Fibroblast of skin of right quadriceps (primary cell): ENCODE data around the gene RAB34.
A peak's percentile ranks its signal among the peaks of the same experiment; 100 is the strongest.
"Not testable (repeated sequence)": the region's sequence is repeated elsewhere in the genome, so short reads cannot be mapped to it uniquely, and the experiment has no call there.

Source experiments
- DNase-seq: peaks from one replicate; pipeline ENCODE4 v3.0.0-alpha.2; 2013

RAB34 gene

DNA sequence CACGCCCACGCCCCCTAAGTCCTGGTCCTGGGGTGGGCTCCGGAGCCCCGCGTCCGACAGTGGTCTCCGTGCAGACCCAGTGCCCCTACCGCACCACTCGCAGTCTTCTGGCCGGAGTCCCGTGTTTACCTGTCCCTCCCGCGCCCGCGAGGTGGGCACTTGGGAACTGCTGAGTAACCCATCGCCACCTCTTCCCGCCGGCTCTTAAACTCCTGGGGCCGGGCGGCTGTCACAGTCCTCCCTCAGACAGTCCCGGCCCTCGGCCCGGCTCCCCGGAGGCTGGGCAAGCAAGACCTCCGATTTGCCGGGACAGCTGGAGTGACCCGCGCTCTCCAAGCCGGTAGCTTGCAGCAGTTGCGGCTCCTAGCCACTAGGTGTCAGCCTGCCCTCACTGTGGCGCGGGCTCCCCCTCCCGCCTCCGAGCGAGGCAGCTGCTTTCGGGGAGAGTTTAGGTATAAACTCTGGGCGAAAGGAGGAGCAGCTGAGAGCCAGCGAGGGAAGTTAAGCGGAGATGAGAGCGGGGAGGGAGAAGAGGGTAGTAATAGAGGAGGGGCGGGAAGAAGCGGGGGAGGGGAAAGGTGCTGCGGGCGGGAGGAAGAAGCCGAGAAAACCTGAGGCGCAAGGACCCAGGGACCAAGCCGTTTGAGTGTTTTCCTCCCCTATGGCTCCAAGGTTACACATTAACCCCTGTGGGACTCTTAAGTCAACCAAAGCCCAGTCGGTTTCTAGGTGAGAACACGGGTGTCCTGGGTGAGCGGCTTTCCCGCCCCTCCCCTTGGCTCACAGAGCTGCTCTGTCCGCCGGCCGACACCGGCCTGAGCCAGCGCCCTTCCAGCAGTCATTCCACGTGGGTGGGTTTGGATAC, 9.2 kb upstream of the RAB34 start:
- DNase-seq = peak; percentile 94

DNA sequence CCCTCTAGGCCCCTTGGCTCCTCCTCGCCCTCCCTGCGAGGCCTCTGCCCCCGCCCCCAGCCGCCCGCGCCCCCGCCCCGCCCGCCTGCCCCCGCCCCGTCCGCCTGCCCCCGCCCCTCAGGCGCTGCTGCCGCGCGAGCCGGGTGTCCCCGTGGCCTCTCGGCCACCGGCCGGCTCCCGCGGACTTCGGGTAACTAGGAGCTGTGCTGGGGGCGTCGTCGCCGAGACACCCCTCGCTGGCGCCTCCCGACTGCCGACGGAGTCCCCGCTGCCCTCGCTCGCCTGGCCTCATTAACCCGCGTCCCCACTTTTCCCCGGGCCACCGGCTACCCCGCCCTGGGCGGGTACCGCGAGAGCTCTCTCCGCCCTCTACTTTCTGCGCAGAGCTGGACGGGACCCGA, 8.6 kb upstream of the RAB34 start, which contains the start of gene TLCD1:
TSS of gene TLCD1 (minus strand) at position 8 of the 401 bp plus-strand sequence. CDS start 136 bp downstream, outside the sequence.
- DNase-seq = peak; percentile 62

DNA sequence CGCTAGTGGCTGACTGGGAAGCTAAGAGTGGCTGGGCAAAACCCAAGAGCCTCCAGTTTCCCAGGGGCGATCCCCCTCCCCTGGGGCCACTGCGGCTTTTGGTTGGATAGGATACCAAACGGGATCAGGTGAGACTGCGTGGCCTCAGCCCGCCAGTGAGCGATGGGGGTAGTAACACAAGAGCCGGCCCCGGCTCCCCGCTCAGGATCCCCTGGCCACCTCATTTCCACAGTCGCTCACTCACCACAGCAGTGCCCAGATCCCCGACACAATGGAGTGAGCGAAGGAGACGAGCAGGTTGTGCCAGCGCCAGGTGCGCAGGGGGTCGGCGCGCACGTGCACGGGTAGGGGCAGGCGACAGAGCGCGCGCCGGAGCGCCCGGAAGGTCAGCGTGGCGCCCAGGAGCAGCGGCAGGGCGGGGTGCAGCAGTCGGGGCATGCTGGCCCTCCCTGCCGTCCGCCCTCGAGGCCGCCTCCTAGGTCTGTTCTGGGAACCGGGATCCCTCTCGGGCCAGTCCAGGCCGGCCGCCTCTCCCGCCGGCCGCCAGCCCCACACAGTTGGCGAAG, 8.1 kb upstream of the RAB34 start:
- no peak for DNase-seq

DNA sequence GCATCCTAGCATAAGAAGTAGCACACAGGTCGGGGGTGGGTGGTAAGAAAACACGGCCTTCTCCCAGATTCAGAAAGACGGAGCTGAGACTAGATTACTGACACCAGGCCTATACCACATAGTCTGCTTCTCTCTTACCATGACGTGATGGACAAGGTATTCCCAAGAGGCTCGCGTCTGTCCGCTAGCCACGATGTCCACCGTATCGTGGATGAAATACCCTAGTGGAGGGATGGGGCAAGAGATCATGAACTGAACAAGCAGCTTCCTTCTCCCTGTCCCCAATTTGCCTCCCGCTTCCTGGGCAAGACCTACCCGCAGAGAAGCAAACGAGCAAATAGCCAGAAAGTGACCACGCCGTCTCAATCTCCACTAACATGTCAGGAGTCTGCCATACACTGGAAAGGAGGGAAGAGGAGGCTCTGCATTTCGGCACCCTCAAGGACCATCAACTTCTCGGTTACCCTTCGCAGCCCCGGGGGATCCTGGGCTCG, 7.5 kb upstream of the RAB34 start:
- DNase-seq = peak; percentile 50

DNA sequence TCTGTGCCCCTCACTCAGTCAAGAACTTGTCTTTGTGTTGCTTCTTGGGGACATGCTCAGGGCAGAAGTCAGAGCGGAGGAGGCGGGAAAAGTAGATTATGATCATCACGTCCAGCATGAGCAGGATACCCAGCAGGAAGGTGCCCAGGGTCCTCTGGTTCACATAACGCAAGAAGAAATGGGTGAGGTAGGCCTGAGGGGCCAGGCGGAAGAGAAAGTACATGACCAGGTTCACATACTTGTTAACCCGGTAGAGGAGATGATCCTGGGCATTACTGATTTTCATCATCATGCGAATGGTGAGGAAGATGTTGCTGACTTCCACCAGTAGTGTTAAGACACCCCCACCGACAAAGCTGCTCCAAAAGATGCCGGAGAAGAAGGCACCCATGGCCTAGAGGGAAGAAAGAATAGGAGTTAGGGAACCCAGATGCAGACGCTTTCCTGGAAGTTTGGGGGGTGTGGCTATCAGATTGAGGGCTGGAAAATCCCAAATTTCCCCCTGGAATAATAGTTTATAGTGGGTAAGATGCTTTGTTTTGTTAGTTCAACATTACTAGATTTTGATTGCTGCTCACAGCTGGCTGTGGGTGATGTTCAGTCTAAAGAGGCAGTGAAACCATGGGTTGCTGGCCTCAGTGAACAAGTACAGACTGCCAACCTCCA, 7.0 kb upstream of the RAB34 start:
- no peak for DNase-seq

DNA sequence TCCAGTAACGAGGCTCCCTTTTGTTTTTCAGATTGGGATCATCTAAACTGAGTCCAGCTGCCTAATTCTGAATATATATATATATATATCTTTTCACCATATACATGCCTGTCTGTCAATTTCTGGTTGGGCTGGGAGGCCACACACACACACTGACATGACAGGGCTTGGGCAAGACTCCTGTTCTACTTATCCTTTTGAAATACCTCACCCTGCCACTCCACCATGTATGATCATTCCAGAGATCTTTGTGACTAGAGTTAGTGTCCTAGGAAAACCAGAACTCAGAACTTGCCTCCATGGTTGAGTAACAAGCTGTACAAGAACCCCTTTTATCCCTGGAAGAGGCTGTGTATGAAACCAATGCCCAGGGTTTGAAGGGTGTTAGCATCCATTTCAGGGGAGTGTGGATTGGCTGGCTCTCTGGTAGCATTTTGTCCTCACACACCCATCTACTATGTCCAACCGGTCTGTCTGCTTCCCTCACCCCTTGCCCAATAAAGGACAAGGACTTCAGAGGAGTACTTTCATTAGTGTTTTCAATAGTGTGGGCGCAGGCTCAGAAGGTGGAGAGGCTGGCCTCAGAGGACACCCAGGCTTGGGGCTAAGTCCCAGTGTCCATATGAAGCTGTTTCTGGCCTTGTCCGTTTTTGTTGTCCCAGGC, 6.3 kb upstream of the RAB34 start:
- DNase-seq = not testable (repeated sequence)

DNA sequence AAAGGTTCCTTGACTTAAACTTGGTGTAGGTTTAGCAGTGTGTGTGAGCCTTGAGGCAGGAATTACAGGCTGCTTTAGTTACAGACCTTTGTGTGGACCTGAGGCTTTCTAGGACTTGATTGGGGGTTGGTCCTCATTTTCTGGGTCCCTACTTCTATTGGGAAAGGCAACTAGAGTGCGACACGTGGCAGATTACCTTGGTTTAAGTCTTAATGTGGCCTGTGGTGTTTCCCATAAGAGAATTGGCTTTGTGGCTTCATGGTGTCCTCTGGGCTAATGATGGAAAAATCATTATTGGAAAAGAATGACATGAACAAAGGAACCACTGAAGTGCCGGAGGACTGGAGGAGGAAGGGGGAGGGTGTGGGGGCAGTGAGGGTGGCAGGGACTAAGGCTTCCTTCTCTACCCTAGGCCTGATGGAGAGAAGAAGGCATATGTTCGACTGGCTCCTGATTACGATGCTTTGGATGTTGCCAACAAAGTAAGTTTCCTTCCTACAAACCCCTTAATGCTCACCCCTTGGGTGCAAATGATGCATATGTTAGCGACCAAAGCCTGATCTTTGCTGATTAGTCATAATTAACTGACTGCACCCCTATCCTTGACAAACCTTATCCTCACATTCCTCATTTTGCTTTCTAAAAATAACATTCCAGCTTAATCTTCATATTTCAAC, 5.6 kb upstream of the RAB34 start:
- no peak for DNase-seq

DNA sequence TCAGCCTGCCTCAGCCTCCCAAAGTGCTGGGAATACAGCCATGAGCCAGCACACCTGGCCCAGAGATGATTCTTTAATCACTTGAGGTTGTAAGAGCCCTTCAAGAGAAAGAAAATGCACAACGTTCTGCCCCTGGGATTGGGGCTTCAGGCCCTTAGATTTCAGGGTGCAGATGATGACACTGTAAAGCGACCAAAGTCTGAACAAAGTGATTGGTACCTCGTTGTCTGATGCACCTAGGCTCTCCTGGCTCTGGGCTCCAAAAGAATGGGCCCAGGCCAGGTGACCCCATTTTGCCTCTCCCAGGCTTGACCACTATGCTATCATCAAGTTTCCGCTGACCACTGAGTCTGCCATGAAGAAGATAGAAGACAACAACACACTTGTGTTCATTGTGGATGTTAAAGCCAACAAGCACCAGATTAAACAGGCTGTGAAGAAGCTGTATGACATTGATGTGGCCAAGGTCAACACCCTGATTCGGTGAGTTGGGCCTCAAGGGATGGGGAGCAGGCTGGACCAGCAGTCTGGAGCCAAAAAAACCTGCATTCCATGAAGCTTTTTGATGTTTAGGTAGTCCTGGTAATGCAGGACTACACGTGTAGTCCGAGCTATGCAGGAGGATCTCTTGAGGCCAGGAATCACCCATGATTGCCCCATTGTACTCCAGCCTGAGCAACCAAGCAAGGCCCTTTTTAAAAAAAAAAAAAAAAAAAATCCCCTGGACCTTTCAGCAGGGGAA, 4.9 kb upstream of the RAB34 start:
- DNase-seq = no peak

DNA sequence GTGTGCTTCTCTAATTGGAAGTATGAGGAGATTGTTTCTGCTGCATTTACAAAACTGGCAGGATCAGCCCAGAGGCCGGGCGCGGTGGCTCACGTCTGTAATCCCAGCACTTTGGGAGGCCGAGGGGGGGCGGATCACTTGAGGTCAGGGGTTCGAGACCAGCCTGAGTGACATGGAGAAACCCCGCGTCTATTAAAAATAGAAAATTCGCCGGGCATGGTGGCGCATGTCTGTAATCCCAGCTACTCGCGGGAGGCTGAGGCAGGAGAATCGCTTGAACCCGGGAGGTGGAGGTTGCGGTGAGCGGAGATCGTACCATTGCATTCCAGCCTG, 3.3 kb upstream of the RAB34 start:
- DNase-seq = not testable (repeated sequence)

DNA sequence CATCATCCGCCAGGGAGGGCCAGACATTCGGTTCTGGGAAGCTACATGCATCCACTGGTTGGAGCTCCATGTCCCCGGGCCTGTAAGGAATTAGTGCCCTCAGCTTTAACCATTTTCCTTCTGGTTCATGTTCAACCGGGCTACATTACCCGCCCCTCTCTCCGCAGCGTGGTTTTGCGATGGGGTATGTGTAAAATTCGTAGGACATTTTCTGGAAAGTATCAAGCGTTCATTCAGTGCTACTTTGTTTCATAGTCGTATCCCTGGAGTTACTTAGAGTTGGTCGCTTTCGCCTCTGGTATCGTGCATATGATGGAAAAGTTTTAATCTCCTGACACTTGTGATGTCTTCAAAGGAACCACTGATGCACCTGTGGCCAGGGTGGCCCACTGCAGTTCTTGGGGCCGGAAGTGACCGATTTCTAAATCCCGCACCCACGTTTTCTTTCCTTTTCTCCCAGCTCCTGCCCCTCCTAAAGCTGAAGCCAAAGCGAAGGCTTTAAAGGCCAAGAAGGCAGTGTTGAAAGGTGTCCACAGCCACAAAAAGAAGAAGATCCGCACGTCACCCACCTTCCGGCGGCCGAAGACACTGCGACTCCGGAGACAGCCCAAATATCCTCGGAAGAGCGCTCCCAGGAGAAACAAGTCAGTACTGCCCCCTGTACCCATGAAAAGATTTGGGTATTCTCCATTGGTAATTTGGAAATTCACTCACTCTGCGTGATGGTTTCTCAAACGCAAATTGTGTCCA, 2.8 kb upstream of the RAB34 start:
- DNase-seq = no peak

DNA sequence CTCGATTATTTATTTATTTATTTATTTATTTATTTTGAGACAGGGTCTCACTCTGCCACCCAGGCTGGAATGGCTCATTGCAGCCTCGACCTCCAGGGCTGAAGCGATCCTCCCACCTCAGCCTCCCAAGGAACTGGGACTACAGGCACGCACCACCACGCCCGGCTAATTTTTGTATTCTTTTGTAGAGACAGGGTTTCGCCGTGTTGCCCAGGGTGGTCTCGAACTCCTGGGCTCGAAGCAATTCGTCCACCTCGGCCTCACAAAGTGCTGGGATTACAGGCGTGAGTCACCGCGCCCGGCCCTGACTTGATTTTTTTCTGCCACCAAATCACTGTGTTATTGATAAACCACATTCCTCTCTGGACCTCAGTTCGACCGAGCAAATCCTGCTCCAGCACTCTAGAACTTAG, 1.4 kb upstream of the RAB34 start:
- DNase-seq = no peak

DNA sequence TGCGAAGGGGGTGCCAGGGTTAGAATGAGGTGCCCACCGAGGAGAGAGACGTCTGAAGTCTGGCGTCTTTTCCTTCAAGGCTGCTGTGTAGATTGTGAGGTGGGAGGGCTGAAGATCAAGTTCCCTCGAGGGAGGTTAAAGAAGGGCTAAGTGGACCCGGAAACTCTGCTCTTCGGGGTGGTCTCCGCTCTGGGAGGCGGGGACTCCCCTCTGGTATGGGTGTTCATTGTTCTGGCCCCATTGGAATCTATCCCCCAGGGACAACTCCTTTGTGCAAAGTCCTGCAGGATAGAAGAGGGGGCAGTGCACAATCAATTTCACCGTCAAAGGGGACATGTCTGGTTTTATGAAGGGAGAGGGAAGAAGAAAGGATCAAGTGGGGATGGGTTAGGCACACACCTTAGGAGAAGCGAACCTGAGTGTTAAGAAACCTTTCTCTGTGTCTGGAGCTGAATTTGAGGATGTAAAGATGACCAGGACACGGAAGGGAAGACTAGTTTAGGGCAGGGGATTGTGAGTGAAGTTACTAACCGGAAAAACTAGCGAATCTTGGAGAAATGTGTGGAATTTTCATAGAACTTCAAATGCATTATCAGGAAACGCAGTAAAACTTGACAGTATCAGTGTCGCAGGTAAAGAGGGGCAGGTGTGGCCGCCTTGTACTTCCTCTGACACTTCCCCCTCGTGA, 809 bp upstream of the RAB34 start:
- DNase-seq = peak; percentile 57

DNA sequence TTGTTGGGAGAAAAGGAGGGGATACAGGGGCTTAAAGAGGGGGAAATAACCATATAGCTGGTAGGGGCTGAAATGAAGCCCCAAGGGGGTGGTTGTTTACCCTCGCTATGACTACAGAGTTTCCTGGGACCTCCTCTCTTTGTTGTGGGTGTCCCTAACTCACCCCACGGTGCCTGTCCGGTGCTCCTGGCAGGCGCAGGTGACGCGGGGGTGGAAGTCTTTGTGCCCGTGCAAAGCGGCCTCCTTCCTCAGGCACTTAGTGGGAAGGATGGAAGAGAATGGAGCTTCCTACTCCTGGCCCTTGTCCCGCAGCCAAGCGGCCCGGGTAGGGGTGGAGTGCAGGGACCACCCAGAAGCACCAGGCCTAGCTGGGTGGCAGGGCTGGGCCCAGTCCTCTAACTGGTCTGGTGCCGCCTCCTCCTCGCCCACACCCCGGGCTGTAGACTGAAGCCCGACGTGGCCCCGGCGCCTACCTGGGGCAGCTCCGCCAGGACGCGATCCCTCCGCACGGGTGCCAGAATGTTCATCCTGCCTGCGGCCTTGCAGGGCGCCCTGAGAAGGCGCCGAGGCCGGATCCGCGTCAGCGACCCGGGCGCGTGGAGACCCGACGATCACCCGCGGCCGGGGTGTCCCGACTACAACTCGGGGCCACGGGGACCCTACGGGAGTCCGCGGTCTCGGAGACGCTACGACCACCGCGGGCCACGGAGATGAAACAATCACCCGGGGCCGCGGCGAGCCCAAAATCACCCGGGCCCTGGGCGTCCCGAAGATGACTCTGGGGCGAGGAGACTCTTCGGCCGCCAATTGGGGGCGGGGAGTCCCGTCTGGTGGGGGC, 709 bp downstream of the RAB34 start:
- DNase-seq = peak; percentile 28

DNA sequence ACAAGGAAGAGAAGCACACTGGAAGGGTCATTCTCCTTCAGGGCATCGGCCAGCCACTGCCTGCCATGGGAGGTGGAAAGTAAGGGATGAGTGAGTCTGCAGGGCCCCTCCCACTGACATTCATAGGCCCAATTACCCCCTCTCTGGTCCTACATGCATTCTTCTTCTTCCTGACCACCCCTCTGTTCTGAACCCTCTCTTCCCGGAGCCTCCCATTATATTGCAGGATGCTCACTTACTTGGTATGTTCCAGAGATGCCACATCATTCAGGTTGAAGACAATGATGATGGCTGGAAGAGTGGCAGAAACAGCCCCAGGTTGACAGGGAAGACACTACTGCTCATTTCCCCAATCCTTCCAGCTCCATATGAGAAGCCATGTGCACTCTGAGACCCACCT, 2.5 kb downstream of the RAB34 start:
- DNase-seq = no peak

DNA sequence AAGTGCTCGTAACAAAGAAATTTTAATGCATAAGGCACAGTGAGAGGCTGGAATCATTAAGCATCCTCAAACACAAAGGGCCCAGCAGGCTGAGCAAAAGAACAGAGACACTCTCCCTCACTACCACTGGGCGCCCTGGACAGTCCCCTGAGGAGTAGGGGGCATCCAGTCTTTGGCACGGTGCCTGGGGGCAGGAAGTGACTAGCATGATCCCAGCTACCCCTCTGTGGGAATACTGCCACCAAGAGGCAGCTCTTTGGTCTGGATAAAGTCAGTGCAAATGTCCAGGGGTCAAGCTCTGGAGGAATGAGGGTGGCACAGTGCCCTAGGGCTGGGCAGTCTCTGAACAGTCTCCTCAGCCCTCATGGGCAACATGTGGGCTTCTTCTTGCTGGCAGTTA, 3.4 kb downstream of the RAB34 start:
- no peak for DNase-seq

DNA sequence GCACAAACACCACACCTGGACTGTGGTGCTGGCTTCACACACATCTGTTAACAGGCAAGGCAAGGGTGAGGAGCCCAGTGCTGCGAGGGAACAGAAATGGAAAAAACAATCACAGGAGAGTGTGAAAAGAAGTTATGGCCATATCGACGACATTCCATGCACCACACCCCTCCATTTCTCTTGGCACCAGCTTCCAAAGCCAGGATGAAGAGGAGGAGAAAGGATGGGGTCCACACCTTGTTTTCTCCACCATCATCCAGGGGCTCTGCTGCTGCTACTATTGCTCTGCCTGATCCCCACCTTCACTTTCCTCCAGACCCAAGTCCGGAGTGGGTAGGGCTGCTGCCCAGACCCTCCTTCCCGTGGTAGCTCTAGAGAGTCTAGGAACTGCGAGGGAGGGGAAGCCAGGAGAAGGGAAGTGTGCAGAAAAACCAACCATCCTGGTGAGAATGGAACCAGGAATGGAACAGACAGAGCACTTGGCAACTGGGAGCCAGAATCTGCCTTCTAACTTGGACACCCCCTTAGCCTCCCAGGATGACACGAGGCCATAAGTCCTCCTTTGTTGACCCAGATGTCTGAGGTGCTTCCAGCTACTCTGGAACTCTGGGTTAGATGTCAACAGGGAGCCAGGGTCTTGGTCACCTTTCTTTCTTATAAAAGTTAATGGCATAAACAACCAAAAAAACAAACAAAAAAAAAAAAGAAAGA, 4.8 kb downstream of the RAB34 start:
- DNase-seq = no peak

DNA sequence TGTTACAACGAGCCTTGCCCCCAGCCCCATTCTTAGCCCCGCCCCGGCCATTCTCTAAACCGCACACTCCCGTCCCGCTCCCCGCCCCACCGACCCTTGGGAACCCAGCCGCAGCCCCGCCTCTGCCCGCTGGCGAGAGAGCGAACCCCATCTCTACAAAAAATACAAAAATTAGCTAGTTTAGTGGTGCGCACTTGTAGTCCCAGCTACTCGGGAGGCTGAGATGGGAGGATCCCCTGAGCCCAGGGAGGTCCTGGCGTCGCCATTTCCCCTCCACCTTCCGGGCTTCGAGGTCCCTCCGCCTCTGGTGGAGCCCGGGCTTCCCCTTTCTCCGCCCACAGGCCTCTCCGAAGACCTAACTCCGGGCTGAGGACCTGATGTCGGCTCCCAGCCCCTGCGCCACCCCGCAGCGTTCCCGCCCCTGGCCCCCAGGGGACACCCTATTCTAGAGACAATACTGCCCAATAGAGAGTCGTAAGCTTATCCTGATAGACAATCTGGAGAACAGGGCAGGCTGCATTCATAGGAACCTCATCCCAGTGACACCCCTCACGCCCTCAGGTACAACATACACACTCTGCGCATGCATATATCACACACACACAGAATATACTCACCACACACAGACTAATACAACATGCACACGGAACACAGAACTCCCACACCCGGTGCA, 5.5 kb downstream of the RAB34 start:
- peak; percentile 27 for DNase-seq

DNA sequence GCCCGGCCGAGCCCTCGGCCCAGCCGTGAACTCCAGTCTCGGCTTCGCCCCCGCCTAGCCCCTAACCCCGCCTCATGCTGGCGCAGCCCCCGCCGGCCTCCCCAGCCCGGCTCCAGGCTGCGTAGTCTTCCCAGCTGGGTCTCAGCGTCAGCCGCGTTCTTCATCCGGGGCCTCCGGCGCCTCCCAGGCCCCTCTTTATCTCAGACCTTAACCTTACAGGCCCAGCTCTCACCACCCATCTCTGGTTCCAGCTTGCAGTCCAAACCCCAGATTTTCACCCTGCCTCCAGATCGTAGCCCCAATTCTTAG, 6.0 kb downstream of the RAB34 start, which contains the start of gene PROCA1:
TSS of gene PROCA1 (minus strand) at position 166 of the 309 bp plus-strand sequence. CDS start 228 bp downstream, outside the sequence.
- no peak for DNase-seq
